CD4-positive, alpha-beta T cell treated with Interferon gamma for 1 hour (primary cell): ENCODE data around the gene SEPTIN5.
"Not testable (repeated sequence)": the region's sequence is repeated elsewhere in the genome, so short reads cannot be mapped to it uniquely, and the experiment has no call there.

Experiments used
- DNase-seq: peaks from one replicate; pipeline ENCODE4 v3.0.0-alpha.2; 2020

Gene SEPTIN5

GRCh38 chr22:19714312-19715187 is at the start of gene SEPTIN5:
Gene SEPTIN5 (plus strand): TSS chr22:19714503. CDS start chr22:19714589, 86 bp downstream.
- no peak for DNase-seq

GRCh38 chr22:19664951-19665783 is 49.1 kb upstream of the SEPTIN5 start:
- DNase-seq = no peak

DNA sequence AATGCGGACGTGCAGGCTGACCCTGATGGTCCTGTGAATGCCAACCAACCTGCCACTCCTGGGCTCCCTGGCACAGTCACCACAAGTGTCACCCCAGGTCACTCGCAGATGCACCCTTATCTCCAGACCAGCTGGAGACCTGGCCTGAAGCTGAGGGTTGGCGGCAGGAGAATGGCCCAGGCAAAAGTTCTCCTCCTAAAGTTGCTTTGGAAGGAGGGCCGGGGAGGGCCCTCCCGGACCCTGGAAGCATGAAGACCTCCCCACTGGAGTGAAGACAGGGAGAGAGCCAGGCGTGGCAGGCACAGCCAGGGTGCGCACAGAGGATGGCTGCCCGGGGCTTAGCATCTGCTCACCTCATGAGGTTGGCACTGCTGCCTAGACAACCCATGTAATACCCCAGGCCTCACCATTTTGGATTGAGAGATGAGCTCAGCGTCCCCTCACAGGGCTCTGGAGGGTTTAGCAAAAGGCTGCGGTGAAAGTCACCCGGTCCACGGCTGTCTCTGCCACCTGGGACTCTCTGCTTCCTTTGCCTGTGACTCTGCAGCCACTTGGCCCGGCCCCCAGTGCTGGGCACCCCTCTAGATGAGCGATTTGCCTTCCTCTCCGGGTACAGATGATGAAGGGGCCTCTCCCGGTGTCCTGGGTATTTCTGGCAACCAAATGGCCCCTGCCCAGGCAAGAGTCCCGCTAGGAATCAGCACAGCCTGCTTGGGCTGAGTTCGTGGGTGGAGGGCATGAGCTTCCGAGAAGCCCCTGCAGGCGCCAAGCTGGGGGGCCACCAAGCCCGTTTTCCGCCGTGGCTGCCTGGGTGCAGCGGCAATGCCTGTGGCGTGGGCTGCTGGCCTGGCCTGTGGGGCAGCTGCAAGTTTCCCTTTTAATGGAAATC is 48.3 kb upstream of the SEPTIN5 start:
- DNase-seq = no peak

DNA sequence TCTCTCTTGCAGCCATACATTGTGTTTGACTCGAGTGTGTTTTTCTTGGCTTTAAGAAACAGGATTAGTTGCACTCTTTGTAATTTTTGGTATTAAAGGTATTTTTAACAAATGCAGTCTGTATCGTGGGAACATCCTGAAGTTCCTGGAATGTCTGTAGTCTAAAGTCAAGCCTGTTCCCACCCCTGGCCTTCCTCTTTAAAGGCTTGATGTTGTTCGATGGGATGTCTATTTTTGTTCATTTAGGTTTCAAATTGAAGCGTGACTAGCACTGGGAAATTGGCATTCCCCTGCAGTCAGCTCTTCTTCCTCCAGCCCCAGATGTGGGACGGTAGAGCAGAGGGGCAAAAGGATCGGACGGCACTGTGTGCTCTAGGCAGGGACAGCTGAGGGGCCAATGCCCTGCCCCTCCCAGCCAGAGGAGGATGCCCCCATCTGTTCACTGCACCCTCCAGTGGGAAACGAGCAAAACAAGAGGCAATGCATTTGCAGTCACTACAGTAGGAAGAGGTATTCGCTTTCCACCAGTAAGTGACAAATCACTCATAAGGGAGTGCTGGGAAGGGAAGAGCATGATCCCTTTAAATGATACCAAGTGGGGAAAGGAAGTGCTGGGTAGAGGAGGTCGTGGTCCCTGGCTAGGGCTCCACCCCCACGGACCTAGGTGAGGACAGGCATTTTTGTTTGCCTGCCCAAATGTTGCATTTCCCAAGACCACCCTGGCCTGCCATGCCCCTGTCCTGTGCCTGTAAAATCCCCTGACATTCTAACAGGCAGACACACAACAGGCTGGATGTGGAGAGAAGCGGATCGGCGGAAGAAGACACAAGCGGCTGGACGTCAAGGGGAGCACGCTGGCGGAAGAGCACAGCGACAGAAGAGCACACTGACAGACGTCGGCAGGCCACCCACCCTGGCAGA is 47.4 kb upstream of the SEPTIN5 start:
- no peak for DNase-seq

- no peak for DNase-seq
Measured at GRCh38 chr22:19667872-19668740, 46.2 kb upstream of the SEPTIN5 start.

- no peak for DNase-seq
Measured at GRCh38 chr22:19668748-19669147, 45.6 kb upstream of the SEPTIN5 start.

- no peak for DNase-seq
Measured at GRCh38 chr22:19669570-19669969, 44.7 kb upstream of the SEPTIN5 start.

- no peak for DNase-seq
Measured at GRCh38 chr22:19671316-19671715, 43.0 kb upstream of the SEPTIN5 start.

GRCh38 chr22:19672054-19672776 is 42.1 kb upstream of the SEPTIN5 start:
- DNase-seq = no peak

- DNase-seq = no peak
Measured at GRCh38 chr22:19673660-19674059, 40.6 kb upstream of the SEPTIN5 start.

DNA sequence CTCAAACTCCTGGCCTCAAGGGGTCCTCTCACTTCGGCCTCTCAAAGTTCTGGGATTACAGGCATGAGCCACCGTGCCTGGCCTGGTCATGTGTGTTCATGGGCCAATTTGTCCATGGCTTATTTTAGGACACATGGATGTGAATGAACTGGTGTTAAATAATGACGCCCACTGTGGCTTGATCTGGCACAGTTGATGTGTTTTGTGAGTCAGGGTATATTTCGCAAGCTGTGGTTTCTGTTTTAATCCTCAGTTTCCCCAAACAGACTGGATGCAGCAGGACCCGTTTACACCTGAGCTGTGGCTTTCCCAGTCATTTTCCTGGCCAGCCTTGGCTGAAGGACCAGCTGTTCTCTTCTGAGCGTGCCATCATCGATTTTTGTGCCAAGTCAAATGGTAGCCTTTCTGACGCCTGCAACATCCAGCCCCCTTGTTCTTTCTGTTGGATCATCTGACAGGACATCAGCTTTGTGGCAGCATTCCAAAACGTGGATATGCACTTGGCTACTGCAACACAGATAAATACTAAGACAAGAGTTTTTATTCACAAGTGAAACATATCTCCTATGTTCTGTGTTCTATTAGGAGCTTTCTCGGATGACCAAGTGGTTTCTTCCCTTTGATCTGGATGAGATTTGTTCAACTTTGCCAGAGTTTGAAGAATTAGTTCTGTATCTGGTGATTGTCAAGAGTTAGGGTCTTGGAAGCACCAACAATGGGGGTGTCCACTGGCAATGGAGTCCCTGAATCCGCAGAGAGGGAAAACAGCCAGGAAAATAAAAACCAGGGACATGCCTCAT is 40.0 kb upstream of the SEPTIN5 start:
- no peak for DNase-seq

DNA sequence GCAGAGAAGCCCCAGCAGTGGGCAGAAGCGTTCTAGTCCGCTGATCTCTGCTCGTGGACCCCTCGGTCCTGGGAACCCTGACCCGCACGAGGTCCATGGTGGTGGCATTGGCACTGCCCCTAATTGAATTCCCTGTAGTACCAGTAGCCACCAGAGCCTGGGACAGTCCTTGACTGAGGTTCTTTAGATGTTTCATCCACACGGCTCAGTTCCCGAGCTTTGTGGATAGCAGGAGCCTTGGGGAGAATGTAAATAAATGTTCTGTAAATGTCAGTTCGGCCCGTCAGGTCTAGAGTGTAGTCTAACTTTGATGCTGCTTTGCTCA is 39.4 kb upstream of the SEPTIN5 start:
- no peak for DNase-seq

DNA sequence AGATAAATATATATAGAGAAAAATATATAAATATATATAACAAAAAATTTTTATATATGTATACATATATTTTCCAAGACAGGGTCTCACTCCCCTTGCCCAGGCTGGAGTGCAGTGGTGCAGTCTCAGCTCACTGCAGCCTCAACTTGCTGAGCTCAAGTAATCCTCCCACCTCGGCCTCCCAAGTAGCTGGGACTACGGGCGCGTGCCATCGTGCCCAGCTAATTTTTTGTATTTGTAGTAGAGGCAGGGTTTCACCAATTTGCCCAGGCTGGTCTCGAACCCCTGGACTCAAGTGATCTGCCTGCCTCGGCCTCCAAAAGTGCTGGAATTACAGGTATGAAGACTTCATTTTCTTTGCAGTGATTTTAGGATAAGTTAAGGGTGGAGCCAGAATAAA is 38.9 kb upstream of the SEPTIN5 start:
- no peak for DNase-seq

DNA sequence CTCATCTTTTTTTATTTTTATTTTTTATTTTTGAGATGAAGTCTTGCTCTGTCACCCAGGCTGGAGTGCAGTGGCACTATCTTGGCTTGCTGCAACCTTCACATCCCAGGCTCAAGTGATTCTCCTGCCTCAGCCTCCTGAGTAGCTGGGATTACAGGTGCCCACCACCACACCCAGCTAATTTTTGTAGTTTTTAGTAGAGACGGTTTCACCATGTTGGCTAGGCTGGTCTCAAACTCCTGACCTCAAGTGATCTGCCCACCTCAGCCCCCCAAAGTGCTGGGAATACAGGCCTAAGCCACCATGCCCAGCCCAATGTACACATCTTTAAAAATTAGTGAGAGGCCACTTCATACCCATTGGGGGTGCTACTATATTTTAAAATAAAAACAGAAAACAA is 37.9 kb upstream of the SEPTIN5 start:
- DNase-seq = not testable (repeated sequence)

GRCh38 chr22:19678949-19679521 is 35.3 kb upstream of the SEPTIN5 start:
- no peak for DNase-seq

DNA sequence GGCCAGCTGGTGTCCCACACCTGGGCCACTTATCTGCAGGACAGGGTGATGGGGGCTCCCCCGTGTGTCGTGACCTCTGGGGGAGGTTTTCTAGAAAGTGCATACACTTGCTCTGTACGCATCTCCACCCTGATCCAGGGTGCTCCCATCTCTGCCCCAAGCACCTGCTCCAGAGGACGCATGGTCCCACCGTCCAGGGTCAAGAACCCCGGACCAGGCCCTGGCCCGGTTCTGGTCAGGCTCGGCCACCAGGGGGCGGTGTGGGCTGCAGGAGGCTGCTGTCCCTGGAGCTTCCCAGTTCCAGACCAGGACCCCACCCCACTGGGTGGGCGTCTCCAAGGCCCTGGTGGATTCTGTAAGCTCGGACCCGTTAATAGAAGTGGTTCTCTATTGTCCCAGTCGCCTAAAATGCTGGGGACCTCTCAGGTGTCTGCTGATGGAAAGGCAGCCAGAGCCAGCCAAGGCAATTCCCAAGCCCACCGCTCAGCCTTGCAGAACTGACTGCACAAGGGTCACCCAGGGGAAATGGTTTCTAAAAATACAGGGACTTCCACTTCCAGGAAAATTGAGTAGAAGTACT is 34.7 kb upstream of the SEPTIN5 start:
- DNase-seq = peak; percentile 19

- DNase-seq = no peak
Measured at GRCh38 chr22:19680287-19680881, 33.9 kb upstream of the SEPTIN5 start.
